ENCODE measurements around the gene CRMP1. TPM values are rescaled to one million over a fixed set of nuclear protein-coding genes. Genes with fewer than 3 reads are reported as not detected.

Gene CRMP1
- total and polyA plus RNA-seq, 2 of the 4 experiments (the other 2 are of a cell fraction), result 4.1 to 7.4 TPM

- H4K20me1 ChIP-seq (ENCODE audit: insufficient read depth, low read length), result peaks cover 30% of the 10 kb centered on the region
Measured at GRCh38 chr4:5812506-5813229, 80.2 kb downstream of the CRMP1 start.

More at GRCh38 chr4:5812506-5813229, 80.2 kb downstream of the CRMP1 start:
- Histone ChIP-seq H4K8ac (ENCODE audit: low read depth in 2 of 2, low read length in 2 of 2) (no peak overlapping the region), H2AFZ (replicated peaks; ENCODE audit: low read length, poor library complexity) (no peak overlapping the region), H3K36me3 (ENCODE audit: control insufficient read depth, insufficient read depth, low read length) (peaks cover 82% of the 10 kb centered on the region), H3K23ac (ENCODE audit: low read depth, low read length) (no peak overlapping the region), H2BK5ac (ENCODE audit: low read depth, low read length, poor library complexity, severe bottlenecking) (no peak overlapping the region), H3K4ac (ENCODE audit: low read depth, low read length) (no peak overlapping the region), H3K4me2 (ENCODE audit: low read depth, low read length) (no peak overlapping the region), H2AK9ac (replicated peaks; ENCODE audit: low read depth, low read length, poor library complexity) (no peak overlapping the region), H3K27ac (ENCODE audit: insufficient read depth, low read length) (no peak overlapping the region), H2BK20ac (ENCODE audit: low read depth, low read length) (no peak overlapping the region), H3K56ac (ENCODE audit: extremely low read depth, insufficient read depth, low read length) (no peak overlapping the region), H3K18ac (ENCODE audit: low read depth, low read length) (no peak overlapping the region), H3K14ac (replicated peaks; ENCODE audit: low read depth, low read length) (no peak overlapping the region), H3K9me1 (ENCODE audit: insufficient read depth, low read length) (peaks cover 10% of the 10 kb centered on the region; the same call in 1 of the 2 replicates), H3K9me3 (ENCODE audit: control insufficient read depth, insufficient read depth, low read length) (no peaks in the 10 kb centered on the region), H3K27me3 (ENCODE audit: control insufficient read depth, insufficient read depth, low read length) (no peaks in the 10 kb centered on the region), H2BK15ac (ENCODE audit: low read depth, low read length) (no peak overlapping the region), H2AK5ac (ENCODE audit: low read depth, low read length) (peak overlapping the region; percentile 14; the same call in 1 of the 2 replicates), H3K79me1 (ENCODE audit: low read depth in 1 of 2, low read length in 2 of 2) (peaks cover 2 to 35% of the 10 kb centered on the region in 2 experiments; a peak in 3 of 4 replicates), H4K91ac (ENCODE audit: insufficient read depth, low read depth, low read length) (no peak overlapping the region), H3K9ac (ENCODE audit: low read depth, low read length) (no peak overlapping the region), H2BK120ac (ENCODE audit: low read depth, low read length) (no peak overlapping the region), H3K4me1 (ENCODE audit: control insufficient read depth, insufficient read depth, low read length) (no peaks in the 10 kb centered on the region), H4K5ac (ENCODE audit: low read depth, low read length) (no peak overlapping the region), H3K4me3 (ENCODE audit: insufficient read depth, low read depth, low read length) (no peak overlapping the region)
- POLR2A ChIA-PET (ENCODE audit: unreplicated experiment), result no interaction called here
- no TSS peak for BruUV-seq (replicated peaks)
- DNase-seq, result peak; percentile 80
- CTCF ChIA-PET, result interaction anchor here (0.6 to 0.8 kb wide), 3 partner anchors 10 to 36 kb away, joined by 3 to 5 read pairs (median 4); no protein-coding TSS in a partner anchor
- 59% methylated on average over 3 of the region's 9 CpGs; no CpG with 5 or more reads in 1 of the 2 experiments for WGBS, 2 experiments (ENCODE audit: extremely low coverage in 2 of 2, insufficient read length in 1 of 2)
- peak; percentile 93 for ATAC-seq (ENCODE audit: low read depth)
- intact Hi-C loops (cut with micrococcal nuclease) (loop anchor here (1.0 to 5.0 kb wide), 3 partner anchors 410 to 817 kb away; partner anchors contain the start of gene STK32B), dilution Hi-C loops (cut with HindIII; ENCODE audit: low sequenced_read_pairs, unreplicated experiment) (no loop called here), in situ Hi-C loops (cut with MboI; ENCODE audit: low sequenced_read_pairs) (no loop called here)
- peak; percentile 83 for TF ChIP-seq RAD21 (IDR thresholded peaks at IDR 0.05; ENCODE audit: low read length)
- TF ChIP-seq, protein P1, sequence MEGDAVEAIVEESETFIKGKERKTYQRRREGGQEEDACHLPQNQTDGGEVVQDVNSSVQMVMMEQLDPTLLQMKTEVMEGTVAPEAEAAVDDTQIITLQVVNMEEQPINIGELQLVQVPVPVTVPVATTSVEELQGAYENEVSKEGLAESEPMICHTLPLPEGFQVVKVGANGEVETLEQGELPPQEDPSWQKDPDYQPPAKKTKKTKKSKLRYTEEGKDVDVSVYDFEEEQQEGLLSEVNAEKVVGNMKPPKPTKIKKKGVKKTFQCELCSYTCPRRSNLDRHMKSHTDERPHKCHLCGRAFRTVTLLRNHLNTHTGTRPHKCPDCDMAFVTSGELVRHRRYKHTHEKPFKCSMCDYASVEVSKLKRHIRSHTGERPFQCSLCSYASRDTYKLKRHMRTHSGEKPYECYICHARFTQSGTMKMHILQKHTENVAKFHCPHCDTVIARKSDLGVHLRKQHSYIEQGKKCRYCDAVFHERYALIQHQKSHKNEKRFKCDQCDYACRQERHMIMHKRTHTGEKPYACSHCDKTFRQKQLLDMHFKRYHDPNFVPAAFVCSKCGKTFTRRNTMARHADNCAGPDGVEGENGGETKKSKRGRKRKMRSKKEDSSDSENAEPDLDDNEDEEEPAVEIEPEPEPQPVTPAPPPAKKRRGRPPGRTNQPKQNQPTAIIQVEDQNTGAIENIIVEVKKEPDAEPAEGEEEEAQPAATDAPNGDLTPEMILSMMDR (conservative IDR thresholded peaks at IDR 0.05; ENCODE audit: low read depth, low read length), result peak; percentile 84
- TF ChIP-seq, protein P2, sequence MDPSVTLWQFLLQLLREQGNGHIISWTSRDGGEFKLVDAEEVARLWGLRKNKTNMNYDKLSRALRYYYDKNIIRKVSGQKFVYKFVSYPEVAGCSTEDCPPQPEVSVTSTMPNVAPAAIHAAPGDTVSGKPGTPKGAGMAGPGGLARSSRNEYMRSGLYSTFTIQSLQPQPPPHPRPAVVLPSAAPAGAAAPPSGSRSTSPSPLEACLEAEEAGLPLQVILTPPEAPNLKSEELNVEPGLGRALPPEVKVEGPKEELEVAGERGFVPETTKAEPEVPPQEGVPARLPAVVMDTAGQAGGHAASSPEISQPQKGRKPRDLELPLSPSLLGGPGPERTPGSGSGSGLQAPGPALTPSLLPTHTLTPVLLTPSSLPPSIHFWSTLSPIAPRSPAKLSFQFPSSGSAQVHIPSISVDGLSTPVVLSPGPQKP (IDR thresholded peaks at IDR 0.05; ENCODE audit: borderline replicate concordance, low read depth, low read length), result no peak
- TF ChIP-seq SMC3 (IDR thresholded peaks at IDR 0.05; ENCODE audit: low read depth, low read length), result peak; percentile 53; the same call in 1 of the 2 replicates
- peak; percentile 58; the same call in 1 of the 2 replicates for TF ChIP-seq CEBPB (IDR thresholded peaks at IDR 0.05; ENCODE audit: low read depth, low read length)
- TF ChIP-seq BHLHE40 (IDR thresholded peaks at IDR 0.05; ENCODE audit: low read depth, low read length), result no peak
- TF ChIP-seq RFX5 (IDR thresholded peaks at IDR 0.05; ENCODE audit: low read depth, low read length), result peak; percentile 87
